ENCODE data around the gene SANBR.
"Not testable (repeated sequence)": the region's sequence is repeated elsewhere in the genome, so short reads cannot be mapped to it uniquely, and the experiment has no call there.

SANBR gene

DNA sequence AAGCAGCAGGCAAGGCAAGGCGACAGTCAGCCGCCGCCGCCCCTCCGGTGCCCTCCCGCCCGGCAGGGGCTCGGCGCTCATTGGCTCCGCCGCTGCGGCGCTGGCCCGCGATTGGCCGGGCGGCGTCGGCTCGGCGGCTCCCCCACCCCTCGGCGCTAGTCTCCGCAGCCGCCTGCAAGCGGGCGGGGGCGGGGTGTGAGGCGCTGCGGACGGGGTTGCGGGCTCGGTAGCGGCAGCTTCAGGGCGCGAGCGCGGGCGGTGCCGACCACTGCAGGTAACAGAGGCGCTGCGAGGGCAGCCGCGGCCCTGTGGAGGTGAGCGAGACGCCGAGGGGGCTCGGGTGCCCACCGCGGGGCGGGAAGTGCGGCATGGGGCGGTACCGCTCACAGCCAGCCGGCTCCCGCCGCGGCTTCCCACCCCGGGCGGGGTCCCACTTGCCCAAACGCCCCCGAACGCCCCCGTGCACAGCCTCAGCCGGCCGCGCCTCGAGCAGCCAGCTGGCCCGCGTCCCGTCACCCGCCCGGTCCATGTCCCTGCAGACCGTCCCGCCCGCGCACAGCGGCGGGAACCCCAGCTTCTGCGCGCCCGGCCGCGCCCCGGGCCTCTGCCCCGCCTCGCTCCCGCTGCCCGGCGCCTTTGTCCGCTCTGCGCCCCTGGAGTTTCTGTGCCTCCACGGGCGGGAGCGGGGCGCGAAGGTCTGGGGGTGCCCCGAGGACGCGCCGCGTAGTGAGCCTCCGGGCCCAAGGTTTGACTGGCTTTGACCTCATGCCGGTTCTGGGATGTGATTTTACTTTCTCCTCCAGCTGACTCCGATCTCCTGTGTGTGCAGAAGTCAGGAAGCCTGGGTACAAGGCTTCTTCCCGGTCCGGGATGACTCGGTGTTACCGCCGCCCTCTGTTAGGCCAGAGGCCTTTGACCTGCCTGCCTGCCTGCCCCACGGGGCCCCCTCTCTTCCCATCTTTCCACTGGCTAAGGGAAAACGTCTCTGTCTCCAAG is at the start of gene SANBR:
SANBR (plus strand) TSS at position 158 of the 996 bp plus-strand sequence. CDS start 4,480 bp downstream, outside the sequence.
- Mint-ChIP-seq H3K36me3 (peaks cover 10% of the 10 kb centered on the region), H3K27me3 (no peaks in the 10 kb centered on the region), H3K27ac (peak within 1 kb of the TSS; percentile 62), H3K4me3 (peak within 1 kb of the TSS; percentile 96), H3K4me1 (peaks cover 8% of the 10 kb centered on the region), H3K9me3 (no peaks in the 10 kb centered on the region)
- ATAC-seq = peak; percentile 99

DNA sequence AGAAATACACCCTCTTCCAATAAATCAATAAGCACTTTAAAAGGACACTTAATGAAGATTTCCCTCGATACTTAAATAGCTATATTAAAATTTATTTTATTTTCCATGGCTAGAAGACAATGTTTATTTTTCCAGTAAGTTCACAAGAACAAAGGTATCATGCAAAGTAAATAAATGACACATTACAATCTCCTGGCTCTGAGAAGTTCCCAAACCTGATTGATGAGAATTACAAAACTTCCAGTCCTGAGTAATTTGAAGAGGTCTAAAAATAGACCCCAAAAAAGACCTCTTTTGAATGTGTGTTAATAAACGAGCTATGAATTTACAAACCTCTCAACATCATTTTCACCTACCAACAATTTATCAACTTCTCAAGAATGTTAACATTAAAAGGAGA is 49.7 kb upstream of the SANBR start:
- H3K27ac Mint-ChIP-seq = peak overlapping the region; percentile 92
- ATAC-seq = no peak
- H3K27me3 Mint-ChIP-seq = no peaks in the 10 kb centered on the region
- peaks cover 2% of the 10 kb centered on the region for H3K36me3 Mint-ChIP-seq
- peaks cover 34% of the 10 kb centered on the region for H3K4me1 Mint-ChIP-seq
- peak overlapping the region; percentile 95 for H3K4me3 Mint-ChIP-seq
- H3K9me3 Mint-ChIP-seq = no peaks in the 10 kb centered on the region

DNA sequence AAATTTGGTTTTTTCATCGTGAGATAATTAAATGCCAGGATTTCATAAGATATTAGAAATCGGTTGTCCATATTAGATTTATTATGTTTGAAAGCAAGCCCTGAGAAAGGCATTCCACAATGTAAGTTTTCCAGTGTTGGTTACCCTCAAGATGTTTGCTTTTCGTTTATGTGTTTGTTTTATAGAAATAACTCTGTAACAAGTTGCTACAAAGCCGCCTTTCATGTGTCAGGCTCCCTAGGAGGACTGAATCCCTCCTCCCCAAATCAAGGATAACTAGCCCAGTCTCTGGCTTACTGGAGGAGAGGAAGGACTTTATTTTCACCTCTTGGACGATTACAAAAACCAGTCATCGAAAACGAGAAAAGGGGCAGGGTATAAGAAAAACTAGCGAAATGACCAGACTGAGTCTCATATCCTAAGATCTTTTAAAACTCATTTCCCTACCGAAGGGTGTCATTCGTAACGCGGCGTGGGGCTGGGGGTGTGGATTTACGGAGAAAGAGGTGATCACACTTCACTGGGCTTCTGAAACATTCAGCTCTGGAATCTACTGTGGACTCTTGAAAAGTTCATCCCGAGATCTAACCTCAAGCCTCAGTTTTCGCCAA is 49.2 kb upstream of the SANBR start:
- Mint-ChIP-seq H3K36me3 (peaks cover 7% of the 10 kb centered on the region), H3K27me3 (no peaks in the 10 kb centered on the region), H3K4me3 (peak overlapping the region; percentile 95), H3K27ac (peak overlapping the region; percentile 92), H3K4me1 (peaks cover 35% of the 10 kb centered on the region), H3K9me3 (no peaks in the 10 kb centered on the region)
- ATAC-seq = peak; percentile 56

DNA sequence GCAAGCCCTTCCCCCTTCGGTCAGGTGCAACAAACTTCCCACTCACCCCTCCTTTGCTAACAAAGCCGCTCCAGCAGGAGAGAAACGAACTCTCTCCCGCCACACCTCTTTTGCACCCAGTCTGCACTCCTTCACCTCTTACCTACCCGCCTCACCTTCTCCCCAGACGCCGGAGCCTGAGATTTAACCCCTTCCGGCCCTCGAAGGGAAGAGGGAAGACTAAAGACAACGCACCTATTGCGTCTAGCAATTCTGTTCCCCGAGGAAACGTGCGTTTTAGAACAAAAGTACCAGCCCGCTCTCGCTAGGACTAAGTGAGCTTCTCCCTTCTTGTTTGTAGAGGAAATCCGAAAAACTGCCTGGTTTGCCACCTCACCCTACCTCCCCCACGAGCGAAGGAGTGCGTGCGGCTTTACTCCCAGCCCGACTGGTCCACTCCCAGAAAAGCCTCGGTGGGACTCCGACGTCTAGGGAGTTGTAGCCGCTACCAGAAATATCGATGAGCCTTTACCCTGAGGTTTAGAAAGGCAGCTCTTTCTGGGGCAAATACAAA is 48.6 kb upstream of the SANBR start:
- H3K9me3 Mint-ChIP-seq = no peaks in the 10 kb centered on the region
- H3K36me3 Mint-ChIP-seq = peaks cover 13% of the 10 kb centered on the region
- peak overlapping the region; percentile 92 for H3K27ac Mint-ChIP-seq
- H3K4me1 Mint-ChIP-seq = peaks cover 40% of the 10 kb centered on the region
- ATAC-seq = peak; percentile 81
- peak overlapping the region; percentile 95 for H3K4me3 Mint-ChIP-seq
- H3K27me3 Mint-ChIP-seq = no peaks in the 10 kb centered on the region

DNA sequence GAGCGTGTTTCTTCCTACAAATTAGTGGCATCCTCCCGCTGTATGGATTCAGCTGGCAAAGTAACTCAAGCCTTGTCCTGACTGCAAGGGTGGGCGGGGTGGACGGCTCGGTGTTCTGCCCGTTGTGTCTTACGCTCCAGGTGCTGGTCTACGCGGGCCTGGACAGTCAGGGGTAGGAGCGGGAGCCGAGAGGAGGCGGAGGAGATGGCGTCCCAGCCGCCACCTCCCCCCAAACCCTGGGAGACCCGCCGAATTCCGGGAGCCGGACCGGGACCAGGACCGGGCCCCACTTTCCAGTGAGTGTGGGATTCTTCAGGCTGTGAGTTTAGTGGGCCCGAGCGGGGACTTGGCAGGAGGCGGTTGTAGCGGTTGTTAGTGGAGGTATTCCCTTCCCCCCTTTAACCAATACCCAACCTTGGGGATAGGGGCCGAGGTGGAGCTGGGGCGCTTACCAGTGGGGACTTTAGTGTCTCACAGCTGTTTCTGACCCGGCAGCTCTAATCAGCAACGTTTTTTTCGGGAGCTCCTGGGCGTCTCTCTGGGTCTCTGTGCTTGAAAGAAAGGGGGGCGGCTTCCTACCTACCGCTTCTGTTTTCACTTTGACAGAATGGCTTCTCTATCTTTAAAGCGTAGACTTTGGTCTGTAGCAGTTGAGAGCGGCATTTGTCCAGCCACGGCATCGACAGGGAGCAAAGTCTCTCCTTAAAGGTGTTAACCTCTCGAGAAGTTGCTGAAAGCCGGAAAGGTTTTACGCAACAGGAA is 47.9 kb upstream of the SANBR start, which contains the start of the genes PEX13 and PUS10:
PEX13 (plus strand) TSS at position 165 of the 762 bp plus-strand sequence; CDS start at position 205, 40 bp downstream.
PUS10 (minus strand) TSS at position 700 of the 762 bp plus-strand sequence. CDS start 6,365 bp downstream, outside the sequence.
- no peaks in the 10 kb centered on the region for H3K9me3 Mint-ChIP-seq
- peak within 1 kb of the TSS; percentile 92 for H3K27ac Mint-ChIP-seq
- ATAC-seq = peak; percentile 94
- H3K27me3 Mint-ChIP-seq = no peaks in the 10 kb centered on the region
- peak within 1 kb of the TSS; percentile 95 for H3K4me3 Mint-ChIP-seq
- peaks cover 16% of the 10 kb centered on the region for H3K36me3 Mint-ChIP-seq
- peaks cover 40% of the 10 kb centered on the region for H3K4me1 Mint-ChIP-seq

DNA sequence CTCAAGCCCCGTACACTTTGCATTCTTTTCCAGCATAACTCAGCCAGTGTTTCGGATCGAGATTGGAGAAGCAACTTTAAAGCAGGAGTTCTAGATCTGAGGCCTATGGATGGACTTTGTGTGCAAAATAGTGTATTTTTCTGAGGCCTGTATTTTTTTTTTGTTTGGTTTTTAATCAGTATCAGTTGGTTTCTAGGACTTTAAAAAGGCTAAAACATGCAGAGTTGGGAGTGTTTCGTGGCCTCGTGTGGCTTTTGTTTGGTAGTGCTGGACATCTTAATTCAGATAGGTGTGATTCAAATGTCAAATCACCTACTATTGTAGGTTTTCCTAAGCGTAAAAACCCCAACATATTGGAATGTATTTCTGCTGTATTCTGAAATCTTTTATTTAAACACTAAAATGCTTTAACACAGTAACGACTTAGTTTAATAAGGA is 47.3 kb upstream of the SANBR start:
- peaks cover 17% of the 10 kb centered on the region for H3K36me3 Mint-ChIP-seq
- peak overlapping the region; percentile 95 for H3K4me3 Mint-ChIP-seq
- H3K27me3 Mint-ChIP-seq = no peaks in the 10 kb centered on the region
- no peak for ATAC-seq
- H3K9me3 Mint-ChIP-seq = no peaks in the 10 kb centered on the region
- H3K27ac Mint-ChIP-seq = peak overlapping the region; percentile 92
- peaks cover 39% of the 10 kb centered on the region for H3K4me1 Mint-ChIP-seq

DNA sequence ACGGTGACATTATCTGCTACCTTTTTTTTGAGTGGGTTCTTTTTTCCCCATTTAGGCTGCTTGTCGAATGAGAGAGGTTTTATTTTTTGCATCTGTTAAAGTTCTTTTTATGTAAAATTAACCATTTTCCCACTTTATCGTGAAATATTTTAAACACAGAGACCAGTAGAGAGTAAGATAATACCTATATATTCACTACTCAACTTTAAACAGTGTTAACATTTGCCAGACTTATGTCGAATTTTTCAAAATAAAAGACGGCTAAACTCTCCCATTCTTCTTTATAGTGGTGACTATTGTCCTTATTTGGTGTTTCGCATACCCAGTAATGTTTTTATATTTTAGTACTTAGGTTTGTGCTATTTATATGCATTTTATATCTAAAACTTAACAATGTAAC is 46.9 kb upstream of the SANBR start:
- Mint-ChIP-seq H3K4me3 (peak overlapping the region; percentile 95), H3K27ac (no peak overlapping the region), H3K4me1 (peaks cover 42% of the 10 kb centered on the region), H3K27me3 (no peaks in the 10 kb centered on the region), H3K36me3 (peaks cover 22% of the 10 kb centered on the region), H3K9me3 (no peaks in the 10 kb centered on the region)
- no peak for ATAC-seq

DNA sequence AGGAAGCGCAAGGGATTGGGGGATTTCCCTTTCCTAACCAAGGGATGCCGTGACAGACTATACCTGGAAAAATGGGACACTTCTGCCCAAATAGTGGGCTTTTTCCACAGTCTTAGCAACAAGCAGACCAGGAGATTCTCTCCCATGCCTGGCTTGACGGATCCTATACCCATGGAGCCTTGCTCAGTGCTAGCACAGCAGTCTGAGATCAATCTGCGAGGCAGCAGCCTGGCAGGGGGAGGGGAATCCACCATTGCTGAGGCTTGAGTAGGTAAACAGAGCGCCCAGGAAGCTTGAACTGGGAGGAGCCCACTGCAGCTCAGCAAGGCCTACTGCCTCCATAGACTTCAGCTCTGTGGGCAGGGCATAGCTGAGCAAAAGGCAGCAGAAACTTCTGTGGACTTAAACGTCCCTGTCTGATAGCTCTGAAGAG is 44.4 kb upstream of the SANBR start:
- Mint-ChIP-seq H3K4me1 (peaks cover 49% of the 10 kb centered on the region), H3K4me3 (no peak overlapping the region), H3K9me3 (no peaks in the 10 kb centered on the region), H3K36me3 (peaks cover 30% of the 10 kb centered on the region), H3K27me3 (no peaks in the 10 kb centered on the region), H3K27ac (no peak overlapping the region)
- ATAC-seq = no peak

DNA sequence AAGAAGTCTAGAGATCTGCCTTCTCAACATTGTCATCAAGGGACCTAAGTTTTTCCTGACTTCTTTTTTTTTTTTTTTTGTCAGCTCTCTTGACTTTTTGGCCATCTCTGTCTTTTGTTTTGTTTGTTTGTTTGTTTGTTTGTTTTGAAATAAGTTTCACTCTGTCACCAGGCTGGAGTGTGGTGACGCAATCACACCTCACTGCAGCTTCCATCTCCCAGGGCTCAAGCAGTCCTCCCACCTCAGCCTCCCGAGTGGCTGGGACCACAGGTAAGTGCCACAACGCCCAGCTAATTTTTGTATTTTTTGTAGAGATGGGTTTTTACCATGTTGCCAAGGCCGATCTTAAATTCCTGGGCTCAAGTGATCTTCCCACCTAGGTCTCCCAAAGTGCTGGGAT is 42.0 kb upstream of the SANBR start:
- Mint-ChIP-seq H3K27ac (no peak overlapping the region), H3K4me3 (no peak overlapping the region), H3K27me3 (no peaks in the 10 kb centered on the region), H3K4me1 (peaks cover 48% of the 10 kb centered on the region), H3K36me3 (peaks cover 42% of the 10 kb centered on the region), H3K9me3 (no peaks in the 10 kb centered on the region)
- ATAC-seq = no peak

DNA sequence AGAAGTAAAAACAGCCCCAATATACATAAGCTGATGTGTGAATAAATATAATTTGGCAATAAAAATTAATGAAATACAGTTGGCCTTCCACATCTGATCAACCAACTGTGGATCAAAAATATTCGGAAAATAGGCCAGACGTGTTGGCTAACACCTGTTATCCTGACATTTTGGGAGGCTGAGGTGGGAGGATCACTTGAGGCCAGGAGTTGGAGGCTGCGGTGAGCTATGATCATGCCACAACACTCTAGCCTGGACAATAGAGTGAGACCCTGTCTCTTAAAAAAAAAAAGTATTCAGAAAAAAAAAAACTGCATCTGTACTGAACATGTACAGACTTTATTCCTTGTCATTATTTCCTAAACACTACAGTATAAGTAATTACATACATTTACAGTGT is 36.1 kb upstream of the SANBR start:
- no peak overlapping the region for H3K4me3 Mint-ChIP-seq
- H3K27ac Mint-ChIP-seq = no peak overlapping the region
- H3K4me1 Mint-ChIP-seq = peaks cover 12% of the 10 kb centered on the region
- ATAC-seq = no peak
- no peaks in the 10 kb centered on the region for H3K27me3 Mint-ChIP-seq
- H3K9me3 Mint-ChIP-seq = no peaks in the 10 kb centered on the region
- H3K36me3 Mint-ChIP-seq = peaks cover 36% of the 10 kb centered on the region

DNA sequence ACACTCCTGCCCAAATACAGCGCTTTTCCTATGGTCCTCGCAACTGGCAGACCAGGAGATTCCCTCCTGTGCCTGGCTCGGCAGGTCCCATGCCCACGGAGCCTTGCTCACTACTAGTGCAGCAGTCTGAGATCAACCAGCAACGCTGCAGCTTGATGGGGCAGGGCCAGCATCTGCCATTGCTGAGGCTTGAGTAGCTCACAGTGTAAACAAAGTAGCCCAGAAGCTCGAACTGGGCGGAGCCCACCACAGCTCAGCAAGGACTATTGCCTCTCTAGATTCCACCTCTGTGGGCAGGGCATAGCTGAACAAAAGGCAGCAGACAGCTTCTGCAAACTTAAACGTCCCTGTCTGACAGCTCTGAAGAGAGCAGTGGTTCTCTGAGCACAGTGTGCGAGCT is 31.1 kb upstream of the SANBR start:
- Mint-ChIP-seq H3K36me3 (peaks cover 53% of the 10 kb centered on the region), H3K4me1 (peaks cover 16% of the 10 kb centered on the region)
- not testable (repeated sequence) for H3K9me3 Mint-ChIP-seq, H3K27me3 Mint-ChIP-seq, ATAC-seq, H3K27ac Mint-ChIP-seq, H3K4me3 Mint-ChIP-seq

DNA sequence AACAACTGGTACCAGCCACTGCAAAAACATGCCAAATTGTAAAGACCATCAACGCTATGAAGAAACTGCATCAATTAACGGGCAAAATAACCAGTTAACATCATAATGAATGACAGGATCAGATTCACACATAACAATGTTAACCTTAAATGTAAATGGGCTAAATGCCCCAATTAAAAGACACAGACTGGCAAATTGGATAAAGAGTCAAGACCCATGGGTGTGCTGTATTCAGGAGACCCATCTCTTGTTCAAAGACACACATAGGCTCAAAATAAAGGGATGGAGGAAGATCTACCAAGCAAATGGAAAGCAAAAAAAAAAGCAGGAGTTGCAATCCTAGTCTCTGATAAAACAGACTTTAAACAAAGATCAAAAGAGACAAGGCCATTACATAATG is 29.0 kb upstream of the SANBR start:
- H3K4me1 Mint-ChIP-seq = peaks cover 25% of the 10 kb centered on the region
- H3K27ac Mint-ChIP-seq = not testable (repeated sequence)
- H3K36me3 Mint-ChIP-seq = peaks cover 57% of the 10 kb centered on the region

DNA sequence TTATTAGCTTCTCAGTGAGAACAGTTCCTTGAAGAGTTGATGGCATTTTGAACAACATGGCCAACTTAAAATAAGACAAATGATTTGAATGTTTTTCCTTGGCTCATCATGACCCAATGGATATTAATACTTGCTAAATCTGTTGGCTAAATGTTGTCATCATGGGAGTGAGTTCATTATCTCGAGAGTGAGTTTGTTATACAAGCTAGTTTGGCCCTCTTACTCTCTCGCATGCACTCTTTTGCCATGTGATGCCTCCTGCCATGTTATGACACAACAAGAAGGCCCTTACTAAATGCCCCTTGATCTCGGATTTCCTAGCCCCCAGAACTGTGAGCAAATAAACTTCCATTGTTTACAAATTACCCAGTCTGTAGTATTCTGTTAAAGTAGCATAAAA is 22.9 kb upstream of the SANBR start:
- Mint-ChIP-seq H3K4me1 (peaks cover 25% of the 10 kb centered on the region), H3K27me3 (no peaks in the 10 kb centered on the region), H3K27ac (no peak overlapping the region)

More for the DNA sequence above, 29.0 kb upstream of the SANBR start:
- not testable (repeated sequence) for H3K27me3 Mint-ChIP-seq, H3K4me3 Mint-ChIP-seq, ATAC-seq, H3K9me3 Mint-ChIP-seq

DNA sequence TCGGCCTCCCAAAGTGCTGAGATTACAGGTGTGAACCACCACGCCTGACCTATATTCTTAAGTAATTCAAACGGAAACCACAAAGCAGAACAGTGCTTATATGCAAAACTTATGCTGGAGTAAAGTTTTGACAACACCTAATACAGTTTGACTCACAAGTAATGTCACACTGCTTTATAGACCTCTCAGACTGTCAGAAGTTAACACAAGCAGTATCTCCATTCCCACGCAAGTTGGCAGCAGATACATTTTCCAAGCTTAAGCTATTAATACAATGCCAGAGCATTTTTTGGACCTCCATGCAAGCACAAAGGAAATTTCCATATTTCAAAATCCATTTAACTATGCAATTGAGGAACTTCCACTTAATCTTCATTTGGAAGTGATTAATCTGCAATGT is 21.0 kb upstream of the SANBR start:
- Mint-ChIP-seq H3K4me3 (no peak overlapping the region), H3K36me3 (peaks cover 20% of the 10 kb centered on the region), H3K27ac (peak overlapping the region; percentile 48), H3K4me1 (peaks cover 20% of the 10 kb centered on the region), H3K27me3 (no peaks in the 10 kb centered on the region), H3K9me3 (no peaks in the 10 kb centered on the region)
- ATAC-seq = peak; percentile 73

More for the DNA sequence above, 22.9 kb upstream of the SANBR start:
- no peak overlapping the region for H3K4me3 Mint-ChIP-seq
- H3K9me3 Mint-ChIP-seq = no peaks in the 10 kb centered on the region
- no peak for ATAC-seq
- peaks cover 20% of the 10 kb centered on the region for H3K36me3 Mint-ChIP-seq

Measured in stimulated activated memory B cell treated with anti-CD40 and anti-IgM and Interleukin-4, amounts not matched to agents 10 μg/mL and 1 μg/mL and 100 μg/mL, for 72 hours (primary cell).